SU-DHL-6 (cell line): ENCODE measurements around the gene INF2.

Source experiments
- H2AFZ ChIP-seq: fragments of 200-600 bp; sonication (generic); 2 replicates; pipeline ENCODE4 v1.6.1; 2014; ENCODE audit warnings: low read depth, mild to moderate bottlenecking, moderate library complexity, mixed read lengths, antibody characterized with exemption, low read length; ENCODE audit not compliant: severe bottlenecking
- H3F3A ChIP-seq: fragments of 200-600 bp; shearing (Covaris generic); 2 replicates; pipeline ENCODE4 v1.6.0; 2016; ENCODE audit warnings: antibody characterized with exemption, mild to moderate bottlenecking; ENCODE audit not compliant: insufficient read depth
- H3K27ac ChIP-seq: fragments of 200-600 bp; sonication (generic); 2 replicates; pipeline ENCODE4 v1.5.1; 2016; ENCODE audit warnings: low read depth, mild to moderate bottlenecking, low read length, moderate library complexity, mixed read lengths
- H3K27me3 ChIP-seq: fragments of 200-600 bp; sonication (generic), shearing (Covaris generic); 2 replicates; pipeline ENCODE4 v1.6.0; 2014; ENCODE audit warnings: mild to moderate bottlenecking, low read length
- H3K36me3 ChIP-seq: fragments of 200-600 bp; sonication (generic); 2 replicates; pipeline ENCODE4 v1.6.1; 2014; ENCODE audit warnings: mild to moderate bottlenecking, low read length, mixed read lengths
- H3K4me2 ChIP-seq: fragments of 300-600, 200-600 bp; shearing (Covaris generic), sonication (generic); 2 replicates; pipeline ENCODE4 v1.6.0; 2014; ENCODE audit warnings: low read length, low read depth, mild to moderate bottlenecking; ENCODE audit not compliant: poor library complexity, severe bottlenecking
- H3K4me3 ChIP-seq: fragments of 200-600 bp; sonication (generic); 2 replicates; pipeline ENCODE4 v1.5.1; 2014; ENCODE audit warnings: antibody characterized with exemption, low read length, mild to moderate bottlenecking, mixed read lengths; ENCODE audit not compliant: insufficient read depth, poor library complexity, severe bottlenecking
- H3K79me2 ChIP-seq: fragments of 200-600 bp; sonication (generic); 2 replicates; pipeline ENCODE4 v1.6.1; 2014; ENCODE audit warnings: mild to moderate bottlenecking, low read length, moderate library complexity; ENCODE audit not compliant: insufficient read depth
- H3K9ac ChIP-seq: fragments of 200-600 bp; sonication (generic); 2 replicates; pipeline ENCODE4 v1.7.0; 2014; ENCODE audit warnings: mild to moderate bottlenecking, low read length
- H3K9me2 ChIP-seq: fragments of 200-600 bp; sonication (generic); replicated peaks from 2 replicates; pipeline ENCODE4 v1.6.1; 2014; ENCODE audit warnings: low read length; ENCODE audit not compliant: insufficient read depth
- H3K9me3 ChIP-seq: fragments of 200-600 bp; sonication (generic); 2 replicates; pipeline ENCODE4 v1.6.1; 2014; ENCODE audit warnings: low read length, mixed read lengths; ENCODE audit not compliant: insufficient read depth
- H4K20me1 ChIP-seq: fragments of 200-600 bp; sonication (generic); 2 replicates; pipeline ENCODE4 v1.6.1; 2014; ENCODE audit warnings: low read depth, mild to moderate bottlenecking, antibody characterized with exemption, low read length, moderate library complexity, mixed read lengths
- EZH2phosphoT487 ChIP-seq: fragments of 200-600 bp; sonication (generic), shearing (Covaris generic); conservative IDR thresholded peaks from 2 replicates; pipeline ENCODE4 v1.6.1; 2018; ENCODE audit warnings: mild to moderate bottlenecking, antibody characterized with exemption, low read length, moderate library complexity, mixed read lengths
- TF ChIP-seq, protein P1 (sequence below): fragments of 200-600 bp; sonication (generic); IDR thresholded peaks from one replicate; pipeline ENCODE4 v1.5.1; 2017; ENCODE audit warnings: antibody characterized with exemption, mild to moderate bottlenecking, low read length, moderate library complexity; ENCODE audit not compliant: insufficient read depth, poor library complexity, severe bottlenecking

The INF2 gene

DNA sequence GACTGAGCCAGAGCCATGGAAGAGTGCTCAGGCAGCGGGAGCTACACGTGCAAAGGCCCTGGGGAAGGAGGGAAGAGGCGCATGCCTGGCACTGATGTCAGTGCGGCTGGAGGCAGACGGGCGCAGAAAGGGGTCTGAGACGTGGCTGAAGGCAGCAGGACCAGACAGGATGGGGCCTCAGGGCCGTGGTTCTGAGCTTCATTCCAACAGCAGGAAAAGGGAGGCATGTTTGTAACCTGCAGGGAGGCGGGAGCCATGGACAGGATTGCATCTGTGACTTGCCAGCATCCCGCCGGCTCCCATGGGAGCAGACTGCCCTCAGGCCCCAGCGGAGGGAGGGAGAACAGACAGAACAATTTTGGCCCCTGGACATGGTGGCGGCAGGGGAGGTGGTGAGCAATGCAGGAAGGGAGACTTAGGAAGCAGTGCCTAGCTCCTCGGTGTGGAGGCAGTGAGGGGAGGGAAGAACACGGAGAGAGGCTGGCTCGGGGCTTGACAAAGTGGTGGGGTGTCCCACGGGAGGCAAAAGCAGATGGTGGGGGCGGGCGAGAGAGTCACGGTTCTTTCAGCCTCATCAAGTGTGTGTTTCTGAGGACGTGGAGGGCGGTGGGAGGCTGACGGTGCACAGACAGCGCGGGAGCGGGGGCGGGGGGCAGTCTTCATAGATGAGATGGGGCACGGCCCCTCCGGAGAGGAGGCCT is 33.3 kb upstream of the INF2 start:
- peak overlapping the region; percentile 53 for H3K9ac ChIP-seq
- no peak for TF ChIP-seq EZH2phosphoT487
- TF ChIP-seq, protein P1, sequence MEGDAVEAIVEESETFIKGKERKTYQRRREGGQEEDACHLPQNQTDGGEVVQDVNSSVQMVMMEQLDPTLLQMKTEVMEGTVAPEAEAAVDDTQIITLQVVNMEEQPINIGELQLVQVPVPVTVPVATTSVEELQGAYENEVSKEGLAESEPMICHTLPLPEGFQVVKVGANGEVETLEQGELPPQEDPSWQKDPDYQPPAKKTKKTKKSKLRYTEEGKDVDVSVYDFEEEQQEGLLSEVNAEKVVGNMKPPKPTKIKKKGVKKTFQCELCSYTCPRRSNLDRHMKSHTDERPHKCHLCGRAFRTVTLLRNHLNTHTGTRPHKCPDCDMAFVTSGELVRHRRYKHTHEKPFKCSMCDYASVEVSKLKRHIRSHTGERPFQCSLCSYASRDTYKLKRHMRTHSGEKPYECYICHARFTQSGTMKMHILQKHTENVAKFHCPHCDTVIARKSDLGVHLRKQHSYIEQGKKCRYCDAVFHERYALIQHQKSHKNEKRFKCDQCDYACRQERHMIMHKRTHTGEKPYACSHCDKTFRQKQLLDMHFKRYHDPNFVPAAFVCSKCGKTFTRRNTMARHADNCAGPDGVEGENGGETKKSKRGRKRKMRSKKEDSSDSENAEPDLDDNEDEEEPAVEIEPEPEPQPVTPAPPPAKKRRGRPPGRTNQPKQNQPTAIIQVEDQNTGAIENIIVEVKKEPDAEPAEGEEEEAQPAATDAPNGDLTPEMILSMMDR = no peak
- H3K4me2 ChIP-seq = peak overlapping the region; percentile 53
- peaks cover 59% of the 10 kb centered on the region for H3F3A ChIP-seq
- peaks cover 17% of the 10 kb centered on the region; the same call in 1 of the 2 replicates for H3K9me3 ChIP-seq
- no peaks in the 10 kb centered on the region for H3K27me3 ChIP-seq
- no peak overlapping the region for H3K4me3 ChIP-seq
- H4K20me1 ChIP-seq = no peaks in the 10 kb centered on the region
- H3K9me2 ChIP-seq = no peaks in the 10 kb centered on the region
- peak overlapping the region; percentile 97 for H3K27ac ChIP-seq
- H2AFZ ChIP-seq = peak overlapping the region; percentile 50
- H3K79me2 ChIP-seq = no peaks in the 10 kb centered on the region
- no peaks in the 10 kb centered on the region for H3K36me3 ChIP-seq

DNA sequence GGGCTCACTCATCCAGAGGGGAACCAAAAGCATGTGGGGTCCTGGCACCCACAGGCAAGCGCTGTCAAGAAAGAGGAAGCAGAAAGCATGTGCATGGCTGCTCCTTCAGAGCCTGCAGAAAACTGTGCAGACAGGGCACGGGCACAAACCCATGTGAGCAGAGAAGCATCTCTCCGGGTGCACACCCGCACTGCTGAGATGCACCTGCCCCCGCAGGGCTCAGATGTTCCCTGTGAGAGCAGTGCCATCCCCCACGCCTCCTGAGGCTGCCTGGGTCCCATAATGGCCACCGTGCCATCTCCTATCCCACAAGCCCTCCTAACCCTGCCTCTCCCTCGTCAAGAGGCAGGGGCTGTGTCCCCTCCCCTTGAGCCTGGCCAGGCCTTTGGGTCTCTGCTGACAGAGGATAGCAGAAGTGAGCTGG is 32.3 kb upstream of the INF2 start:
- Histone ChIP-seq H3K9ac (peak overlapping the region; percentile 53), H2AFZ (no peak overlapping the region)

GRCh38 chr14:104657563-104658324 is 31.7 kb upstream of the INF2 start:
- no peak overlapping the region for H2AFZ ChIP-seq
- peak overlapping the region; percentile 97 for H3K27ac ChIP-seq
- peak overlapping the region; percentile 53 for H3K4me2 ChIP-seq
- no peaks in the 10 kb centered on the region for H3K9me2 ChIP-seq
- H3K79me2 ChIP-seq = no peaks in the 10 kb centered on the region
- peak overlapping the region; percentile 53 for H3K9ac ChIP-seq
- H3F3A ChIP-seq = peaks cover 63% of the 10 kb centered on the region
- no peaks in the 10 kb centered on the region for H4K20me1 ChIP-seq
- no peaks in the 10 kb centered on the region for H3K36me3 ChIP-seq
- no peaks in the 10 kb centered on the region for H3K27me3 ChIP-seq
- H3K4me3 ChIP-seq = peak overlapping the region; percentile 6
- H3K9me3 ChIP-seq = peaks cover 11% of the 10 kb centered on the region; the same call in 1 of the 2 replicates
- TF ChIP-seq, protein P1 = no peak
- TF ChIP-seq EZH2phosphoT487 = no peak

More for the DNA sequence above, 32.3 kb upstream of the INF2 start:
- Histone ChIP-seq H3K4me2 (peak overlapping the region; percentile 53), H3K27ac (peak overlapping the region; percentile 97), H3K27me3 (no peaks in the 10 kb centered on the region), H3F3A (peaks cover 63% of the 10 kb centered on the region), H3K4me3 (no peak overlapping the region), H3K9me2 (no peaks in the 10 kb centered on the region), H3K79me2 (no peaks in the 10 kb centered on the region), H4K20me1 (no peaks in the 10 kb centered on the region), H3K36me3 (no peaks in the 10 kb centered on the region), H3K9me3 (peaks cover 17% of the 10 kb centered on the region; the same call in 1 of the 2 replicates)
- TF ChIP-seq, protein P1 = no peak
- no peak for TF ChIP-seq EZH2phosphoT487
